ENCODE results near the gene IL16.
"Not testable (repeated sequence)": the region's sequence is repeated elsewhere in the genome, so short reads cannot be mapped to it uniquely, and the experiment has no call there.

Gene IL16

GRCh38 chr15:81336568-81336967 is 139.9 kb downstream of the IL16 start:
- no peak for DNase-seq (ENCODE audit: low read depth in 2 of 2)

GRCh38 chr15:81337241-81337640 is 140.6 kb downstream of the IL16 start:
- DNase-seq (ENCODE audit: low read depth in 2 of 2): no peak

- DNase-seq (ENCODE audit: low read depth in 2 of 2): no peak
Measured at GRCh38 chr15:81337713-81338157, 141.1 kb downstream of the IL16 start.

GRCh38 chr15:81338170-81339007 is 141.7 kb downstream of the IL16 start:
- DNase-seq (ENCODE audit: low read depth in 2 of 2): no peak

- no peak for DNase-seq (ENCODE audit: low read depth in 2 of 2)
Measured at GRCh38 chr15:81339321-81339720, 142.6 kb downstream of the IL16 start.

- DNase-seq (ENCODE audit: low read depth in 2 of 2): no peak
Measured at GRCh38 chr15:81339851-81340250, 143.2 kb downstream of the IL16 start.

GRCh38 chr15:81341351-81341750 is 144.7 kb downstream of the IL16 start:
- DNase-seq (ENCODE audit: low read depth in 2 of 2): no peak

- DNase-seq (ENCODE audit: low read depth in 2 of 2): no peak
Measured at GRCh38 chr15:81343371-81343770, 146.7 kb downstream of the IL16 start.

GRCh38 chr15:81346611-81347010 is 149.9 kb downstream of the IL16 start:
- DNase-seq (ENCODE audit: low read depth in 2 of 2): no peak

GRCh38 chr15:81347910-81348309 is 151.2 kb downstream of the IL16 start:
- DNase-seq (ENCODE audit: low read depth in 2 of 2): no peak

GRCh38 chr15:81348691-81349090 is 152.0 kb downstream of the IL16 start:
- not testable (repeated sequence) for DNase-seq (ENCODE audit: low read depth in 2 of 2)

GRCh38 chr15:81349271-81349670 is 152.6 kb downstream of the IL16 start:
- no peak for DNase-seq (ENCODE audit: low read depth in 2 of 2)

- DNase-seq (ENCODE audit: low read depth in 2 of 2): no peak
Measured at GRCh38 chr15:81351651-81352050, 155.0 kb downstream of the IL16 start.

GRCh38 chr15:81356252-81356651 is 159.6 kb downstream of the IL16 start:
- no peak for DNase-seq (ENCODE audit: low read depth in 2 of 2)

GRCh38 chr15:81357180-81357686 is 160.6 kb downstream of the IL16 start:
- DNase-seq (ENCODE audit: low read depth in 2 of 2): no peak

GRCh38 chr15:81358248-81358647 is 161.6 kb downstream of the IL16 start:
- no peak for DNase-seq (ENCODE audit: low read depth in 2 of 2)

- no peak for DNase-seq (ENCODE audit: low read depth in 2 of 2)
Measured at GRCh38 chr15:81360491-81360890, 163.8 kb downstream of the IL16 start.

- DNase-seq (ENCODE audit: low read depth in 2 of 2): no peak
Measured at GRCh38 chr15:81361891-81362290, 165.2 kb downstream of the IL16 start.

GRCh38 chr15:81362790-81363189 is 166.1 kb downstream of the IL16 start:
- DNase-seq (ENCODE audit: low read depth in 2 of 2): no peak

- DNase-seq (ENCODE audit: low read depth in 2 of 2): no peak
Measured at GRCh38 chr15:81363276-81363675, 166.6 kb downstream of the IL16 start.

Data from stimulated activated CD8-positive, alpha-beta memory T cell treated with anti-CD3 and anti-CD28 coated beads, Interleukin-15, amount 100 ng/mL, for 4 hours (primary cell).